GM12878 (cell line): ENCODE measurements around the gene DCLRE1B. TPM values are rescaled to one million over a fixed set of nuclear protein-coding genes. Genes with fewer than 3 reads are reported as not detected.

Experiments used
- ATAC-seq: fragments of 200-7000 bp; cut with Tn5 transposase; 3 replicates; pipeline ENCODE4 v1.9.1; 2020; ENCODE audit warnings: mild to moderate bottlenecking, moderate library complexity
- BruUV-seq: library from RNA; stranded (reverse); fragments of 400-500 nt; replicated peaks from 2 replicates; lab custom pipeline; 2021; lab: Mats Ljungman, UMichigan
- CTCF ChIA-PET: fragments of 300-600 bp; sonication (Branson Sonifier 250); formaldehyde crosslinking; extraction: SDS; loops from one replicate; lab custom pipeline; 2021; ENCODE audit warnings: inconsistent platforms; lab: Yijun Ruan, JAX
- POLR2A ChIA-PET: fragments of 350-600 bp; formaldehyde crosslinking; extraction: SDS; loops from one replicate; lab custom pipeline; 2021; ENCODE audit warnings: inconsistent platforms; lab: Charles Lee
- RAD21 ChIA-PET: fragments of 300-600 bp; sonication (Branson Sonifier 250); formaldehyde crosslinking; loops from one replicate; lab custom pipeline; 2023; ENCODE audit warnings: antibody characterized with exemption; ENCODE audit not compliant: unreplicated experiment; lab: Charles Lee
- SMC1A ChIA-PET: fragments of 300-600 bp; sonication (Branson Sonifier 250); formaldehyde crosslinking; loops from one replicate; lab custom pipeline; 2023; ENCODE audit not compliant: unreplicated experiment, uncharacterized antibody; lab: Charles Lee
- DNase-seq: peaks from one replicate; pipeline ENCODE4 v3.0.0-alpha.2; 2011; ENCODE audit warnings: low read depth, low spot score
- FAIRE-seq: peaks from 3 replicates; lab custom pipeline; 2011; peaks lifted over from hg19 to GRCh38; lab: Jason Lieb, UNC
- H2AFZ ChIP-seq: 2 replicates; pipeline ENCODE4 v1.6.0; 2011; ENCODE audit warnings: low read depth, low read length, control low read depth; ENCODE audit not compliant: control insufficient read depth
- H3K27ac ChIP-seq: 2 replicates; pipeline ENCODE4 v1.5.1; 2011; ENCODE audit warnings: control low read depth; ENCODE audit not compliant: control insufficient read depth, insufficient read depth
- H3K27me3 ChIP-seq, 2 experiments: replicated peaks in 1 of 2; 2 replicates each; pipeline versions ENCODE4 v1.6.0 to v1.6.1; 2011; ENCODE audit warnings: low read length in 1 of 2; ENCODE audit not compliant: control insufficient read depth in 2 of 2, insufficient read depth in 2 of 2
- H3K36me3 ChIP-seq, 2 experiments: 2 replicates each; pipeline ENCODE4 v1.5.1; 2011; ENCODE audit warnings: low read length in 1 of 2; ENCODE audit not compliant: control insufficient read depth in 2 of 2, insufficient read depth in 2 of 2
- H3K4me1 ChIP-seq: 2 replicates; pipeline ENCODE4 v1.6.1; 2011; ENCODE audit warnings: mild to moderate bottlenecking, low read length, moderate library complexity, mixed read lengths; ENCODE audit not compliant: control insufficient read depth, insufficient read depth
- H3K4me2 ChIP-seq: 2 replicates; pipeline ENCODE4 v1.6.0; 2011; ENCODE audit warnings: control low read depth; ENCODE audit not compliant: control insufficient read depth, insufficient read depth
- H3K4me3 ChIP-seq: fragments of 200-600 bp; sonication (generic); 2 replicates; pipeline ENCODE4 v1.5.1; 2016
- H3K79me2 ChIP-seq: 2 replicates; pipeline ENCODE4 v1.6.0; 2011; ENCODE audit warnings: low read length; ENCODE audit not compliant: control insufficient read depth, insufficient read depth
- H3K9ac ChIP-seq: 2 replicates; pipeline ENCODE4 v1.8.0; 2011; ENCODE audit warnings: low read length, control low read depth, mixed read lengths; ENCODE audit not compliant: control insufficient read depth, insufficient read depth
- H3K9me3 ChIP-seq: replicated peaks from 3 replicates; pipeline ENCODE4 v1.5.1; 2011; ENCODE audit warnings: mild to moderate bottlenecking, low read length; ENCODE audit not compliant: control insufficient read depth, insufficient read depth
- H4K20me1 ChIP-seq: 2 replicates; pipeline ENCODE4 v1.6.0; 2011; ENCODE audit not compliant: control insufficient read depth, insufficient read depth
- ASH2L ChIP-seq: fragments of 300-600, 200-600 bp; sonication (generic); IDR thresholded peaks from 2 replicates; pipeline ENCODE4 v1.6.1; 2017; ENCODE audit warnings: low read depth, mild to moderate bottlenecking, borderline replicate concordance
- BACH1 ChIP-seq: fragments of 450-650 bp; IDR thresholded peaks from 2 replicates; pipeline ENCODE4 v1.6.1; 2017; ENCODE audit warnings: mild to moderate bottlenecking, borderline replicate concordance
- EED ChIP-seq: sonication (generic); IDR thresholded peaks from 2 replicates; pipeline ENCODE4 v1.6.1; 2016; ENCODE audit warnings: antibody characterized with exemption, low read depth
- HDAC2 ChIP-seq: fragments of 200-600 bp; sonication (generic); IDR thresholded peaks from 2 replicates; pipeline ENCODE4 v1.6.1; 2017
- HDAC6 ChIP-seq: fragments of 200-600 bp; sonication (generic); IDR thresholded peaks from one replicate; pipeline ENCODE4 v1.8.0; 2017; ENCODE audit warnings: antibody characterized with exemption; ENCODE audit not compliant: unreplicated experiment
- JUNB ChIP-seq: IDR thresholded peaks from 2 replicates; pipeline ENCODE4 v1.6.1; 2016; ENCODE audit warnings: antibody characterized with exemption, mild to moderate bottlenecking
- JUND ChIP-seq: IDR thresholded peaks from 2 replicates; pipeline ENCODE4 v1.6.1; 2012; ENCODE audit warnings: low read depth, mild to moderate bottlenecking, low read length, improper control_type of control experiment, moderate library complexity
- MEF2A ChIP-seq: IDR thresholded peaks from 2 replicates; pipeline ENCODE4 v1.6.1; 2011; ENCODE audit warnings: low read depth, mild to moderate bottlenecking, low read length, moderate library complexity; ENCODE audit not compliant: insufficient read depth
- MTA2 ChIP-seq: fragments of 450-650 bp; IDR thresholded peaks from 2 replicates; pipeline ENCODE4 v1.6.1; 2016; ENCODE audit warnings: low read depth, mild to moderate bottlenecking, moderate library complexity
- MTA3 ChIP-seq: IDR thresholded peaks from 2 replicates; pipeline ENCODE4 v1.6.1; 2012; ENCODE audit warnings: low read length, inconsistent platforms, borderline replicate concordance
- MYC ChIP-seq: IDR thresholded peaks from 2 replicates; pipeline ENCODE4 v1.6.1; 2011; ENCODE audit warnings: mild to moderate bottlenecking, low read length, moderate library complexity, inconsistent platforms; ENCODE audit not compliant: insufficient read depth, insufficient replicate concordance, insufficient read length, severe bottlenecking
- POLR2AphosphoS2 ChIP-seq: IDR thresholded peaks from 2 replicates; pipeline ENCODE4 v1.6.1; 2011; ENCODE audit warnings: low read depth, mild to moderate bottlenecking, low read length, improper control_type of control experiment, moderate library complexity
- SRF ChIP-seq, 2 experiments: IDR thresholded peaks; 2 replicates each; pipeline ENCODE4 v1.6.1; 2011; ENCODE audit warnings: low read depth in 2 of 2, low read length in 2 of 2, mild to moderate bottlenecking in 1 of 2, moderate library complexity in 1 of 2
- SUZ12 ChIP-seq: fragments of 200-600 bp; sonication (generic); IDR thresholded peaks from one replicate; pipeline ENCODE4 v1.6.1; 2018; ENCODE audit warnings: antibody characterized with exemption, mild to moderate bottlenecking; ENCODE audit not compliant: unreplicated experiment
- TAF1 ChIP-seq: IDR thresholded peaks from 2 replicates; pipeline ENCODE4 v1.6.1; 2011; ENCODE audit warnings: mild to moderate bottlenecking, low read depth, low read length, borderline replicate concordance
- WRNIP1 ChIP-seq: IDR thresholded peaks from 2 replicates; pipeline ENCODE4 v1.6.1; 2011; ENCODE audit warnings: low read depth, low read length, improper control_type of control experiment, borderline replicate concordance
- WGBS: methylation state at CpG from one replicate; pipeline ENCODE4 v1.1.6; 2016; ENCODE audit warnings: low lambda C conversion rate; ENCODE audit not compliant: insufficient replicate concordance, insufficient coverage; ENCODE audit errors: missing lambda C conversion rate; 5-methylcytosine and 5-hydroxymethylcytosine counted together
- in situ Hi-C: fragments of 300-500 bp; cut with MboI; formaldehyde crosslinking; loops from 9 replicates; pipeline ENCODE4 v1.14.3; 2018; ENCODE audit warnings: mixed read lengths
- intact Hi-C: fragments of 100-400 bp; cut with micrococcal nuclease; formaldehyde crosslinking; loops from one replicate; pipeline ENCODE4 v1.14.2; 2022; ENCODE audit not compliant: unreplicated experiment
- polyA plus RNA-seq, 11 experiments: library from polyadenylated mRNA; depleted of rRNA in 4 of 11; unstranded in 6 of 11; stranded (reverse) in 5 of 11; fragments of >200 nt; fragmentation: Nextera tagmentation in 4 of 11; fragmentation: Illumina TruSeq in 1 of 11; extraction: Ambion mirVana in 4 of 11; extraction: Trizol in 1 of 11; gene quantifications; 1 replicate in 1 of 11; 2 replicates in 10 of 11; pipeline versions ENCODE4 v1.2.1 to v1.2.3, GENCODE V29; 2011 to 2016; ENCODE audit warnings: inconsistent platforms in 2 of 11, missing spikeins in 2 of 11, low read depth in 1 of 11
- total RNA-seq, 4 experiments: library from RNA; depleted of rRNA in 3 of 4; stranded (reverse); fragments of >200 nt in 3 of 4; fragmentation: Illumina TruSeq in 1 of 4; extraction: Trizol in 1 of 4; gene quantifications; 2 replicates each; pipeline versions ENCODE4 v1.2.1 to v1.2.3, GENCODE V29; 2013 to 2021
- TF ChIP-seq, protein P1 (sequence below): fragments of 450-650 bp; IDR thresholded peaks from 2 replicates; pipeline ENCODE4 v1.6.1; 2017; ENCODE audit warnings: mild to moderate bottlenecking, moderate library complexity

Gene DCLRE1B
- total and polyA plus RNA-seq, 10 of the 15 experiments (the other 5 are each of a cell fraction or from before 2014, with no cell fraction given) = 5.4 to 18.3 (median 13.4) TPM

- intact Hi-C loops (no loop called here), in situ Hi-C loops (no loop called here)
- Histone ChIP-seq H3K4me2 (no peak overlapping the region), H3K27me3 (no peaks in the 10 kb centered on the region), H3K9ac (no peak overlapping the region), H3K36me3 (peaks cover 5 to 6% of the 10 kb centered on the region in 2 experiments; a peak in 3 of 4 replicates), H3K4me3 (no peak overlapping the region), H4K20me1 (no peaks in the 10 kb centered on the region), H2AFZ (no peak overlapping the region), H3K4me1 (peaks cover 17% of the 10 kb centered on the region), H3K27ac (no peak overlapping the region), H3K79me2 (peaks cover 75% of the 10 kb centered on the region), H3K9me3 (no peaks in the 10 kb centered on the region; the same call in 1 of the 3 replicates)
- ChIA-PET RAD21 (interaction anchor here (0.8 to 2.1 kb wide), 2 partner anchors 9 to 182 kb away, joined by 3 to 9 read pairs; no protein-coding TSS in a partner anchor), SMC1A (interaction anchor here (1.4 to 11.9 kb wide), 3 partner anchors 10 to 81 kb away, joined by 3 to 99 read pairs (median 5); no protein-coding TSS in a partner anchor), CTCF (interaction anchor here (1.1 to 1.9 kb wide), 2 partner anchors 9 to 101 kb away, joined by 4 to 6 read pairs; no protein-coding TSS in a partner anchor), POLR2A (interaction anchor here (0.5 to 1.1 kb wide), 2 partner anchors 9 to 78 kb away, joined by 3 to 6 read pairs; no protein-coding TSS in a partner anchor)
- FAIRE-seq = peak; percentile 44
- TF ChIP-seq MTA2 (no peak), MEF2A (no peak), JUNB (no peak), EED (no peak), POLR2AphosphoS2 (no peak), WRNIP1 (no peak), BACH1 (no peak), ASH2L (no peak), JUND (no peak), MTA3 (no peak), TAF1 (no peak), SUZ12 (no peak), HDAC2 (no peak), HDAC6 (no peak), SRF (IDR thresholded peaks at IDR 0.05; ENCODE audit: low read depth in 2 of 2, low read length in 2 of 2) (no peak), MYC (no peak)
- TF ChIP-seq, protein P1, sequence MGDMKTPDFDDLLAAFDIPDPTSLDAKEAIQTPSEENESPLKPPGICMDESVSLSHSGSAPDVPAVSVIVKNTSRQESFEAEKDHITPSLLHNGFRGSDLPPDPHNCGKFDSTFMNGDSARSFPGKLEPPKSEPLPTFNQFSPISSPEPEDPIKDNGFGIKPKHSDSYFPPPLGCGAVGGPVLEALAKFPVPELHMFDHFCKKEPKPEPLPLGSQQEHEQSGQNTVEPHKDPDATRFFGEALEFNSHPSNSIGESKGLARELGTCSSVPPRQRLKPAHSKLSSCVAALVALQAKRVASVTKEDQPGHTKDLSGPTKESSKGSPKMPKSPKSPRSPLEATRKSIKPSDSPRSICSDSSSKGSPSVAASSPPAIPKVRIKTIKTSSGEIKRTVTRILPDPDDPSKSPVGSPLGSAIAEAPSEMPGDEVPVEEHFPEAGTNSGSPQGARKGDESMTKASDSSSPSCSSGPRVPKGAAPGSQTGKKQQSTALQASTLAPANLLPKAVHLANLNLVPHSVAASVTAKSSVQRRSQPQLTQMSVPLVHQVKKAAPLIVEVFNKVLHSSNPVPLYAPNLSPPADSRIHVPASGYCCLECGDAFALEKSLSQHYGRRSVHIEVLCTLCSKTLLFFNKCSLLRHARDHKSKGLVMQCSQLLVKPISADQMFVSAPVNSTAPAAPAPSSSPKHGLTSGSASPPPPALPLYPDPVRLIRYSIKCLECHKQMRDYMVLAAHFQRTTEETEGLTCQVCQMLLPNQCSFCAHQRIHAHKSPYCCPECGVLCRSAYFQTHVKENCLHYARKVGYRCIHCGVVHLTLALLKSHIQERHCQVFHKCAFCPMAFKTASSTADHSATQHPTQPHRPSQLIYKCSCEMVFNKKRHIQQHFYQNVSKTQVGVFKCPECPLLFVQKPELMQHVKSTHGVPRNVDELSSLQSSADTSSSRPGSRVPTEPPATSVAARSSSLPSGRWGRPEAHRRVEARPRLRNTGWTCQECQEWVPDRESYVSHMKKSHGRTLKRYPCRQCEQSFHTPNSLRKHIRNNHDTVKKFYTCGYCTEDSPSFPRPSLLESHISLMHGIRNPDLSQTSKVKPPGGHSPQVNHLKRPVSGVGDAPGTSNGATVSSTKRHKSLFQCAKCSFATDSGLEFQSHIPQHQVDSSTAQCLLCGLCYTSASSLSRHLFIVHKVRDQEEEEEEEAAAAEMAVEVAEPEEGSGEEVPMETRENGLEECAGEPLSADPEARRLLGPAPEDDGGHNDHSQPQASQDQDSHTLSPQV = no peak
- DNase-seq = no peak
- 90% methylated on average over 1 of the region's 1 CpG for WGBS
- no TSS peak for BruUV-seq
- ATAC-seq = no peak
Observed at GRCh38 chr1:113937146-113937545, 32.0 kb downstream of the DCLRE1B start.
